Measurements from ENCODE around the gene UBN2.

UBN2 gene

DNA sequence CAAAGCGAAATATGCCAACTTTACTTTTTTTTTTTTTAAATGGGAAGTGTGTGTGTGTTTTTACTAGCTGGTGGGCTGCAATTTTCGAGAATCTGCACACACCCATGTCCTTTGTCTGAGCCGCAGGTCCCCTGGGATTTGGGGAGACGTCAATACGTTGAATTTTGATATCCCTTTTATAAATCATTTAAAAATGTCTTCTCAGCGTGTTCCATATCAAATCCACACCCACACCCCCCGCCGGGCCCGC lies 109.7 kb downstream of the UBN2 start (continued):
- TF ChIP-seq, protein P1, sequence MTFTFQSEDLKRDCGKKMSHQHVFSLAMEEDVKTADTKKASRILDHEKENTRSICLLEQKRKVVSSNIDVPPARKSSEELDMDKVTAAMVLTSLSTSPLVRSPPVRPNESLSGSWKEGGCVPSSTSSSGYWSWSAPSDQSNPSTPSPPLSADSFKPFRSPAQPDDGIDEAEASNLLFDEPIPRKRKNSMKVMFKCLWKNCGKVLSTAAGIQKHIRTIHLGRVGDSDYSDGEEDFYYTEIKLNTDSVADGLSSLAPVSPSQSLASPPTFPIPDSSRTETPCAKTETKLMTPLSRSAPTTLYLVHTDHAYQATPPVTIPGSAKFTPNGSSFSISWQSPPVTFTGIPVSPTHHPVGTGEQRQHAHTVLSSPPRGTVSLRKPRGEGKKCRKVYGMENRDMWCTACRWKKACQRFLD (tag by site-specific recombination; IDR thresholded peaks at IDR 0.05): no peak
- TF ChIP-seq, protein P2, sequence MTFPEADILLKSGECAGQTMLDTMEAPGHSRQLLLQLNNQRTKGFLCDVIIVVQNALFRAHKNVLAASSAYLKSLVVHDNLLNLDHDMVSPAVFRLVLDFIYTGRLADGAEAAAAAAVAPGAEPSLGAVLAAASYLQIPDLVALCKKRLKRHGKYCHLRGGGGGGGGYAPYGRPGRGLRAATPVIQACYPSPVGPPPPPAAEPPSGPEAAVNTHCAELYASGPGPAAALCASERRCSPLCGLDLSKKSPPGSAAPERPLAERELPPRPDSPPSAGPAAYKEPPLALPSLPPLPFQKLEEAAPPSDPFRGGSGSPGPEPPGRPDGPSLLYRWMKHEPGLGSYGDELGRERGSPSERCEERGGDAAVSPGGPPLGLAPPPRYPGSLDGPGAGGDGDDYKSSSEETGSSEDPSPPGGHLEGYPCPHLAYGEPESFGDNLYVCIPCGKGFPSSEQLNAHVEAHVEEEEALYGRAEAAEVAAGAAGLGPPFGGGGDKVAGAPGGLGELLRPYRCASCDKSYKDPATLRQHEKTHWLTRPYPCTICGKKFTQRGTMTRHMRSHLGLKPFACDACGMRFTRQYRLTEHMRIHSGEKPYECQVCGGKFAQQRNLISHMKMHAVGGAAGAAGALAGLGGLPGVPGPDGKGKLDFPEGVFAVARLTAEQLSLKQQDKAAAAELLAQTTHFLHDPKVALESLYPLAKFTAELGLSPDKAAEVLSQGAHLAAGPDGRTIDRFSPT (tag by site-specific recombination; IDR thresholded peaks at IDR 0.05): no peak
- no peak for TF ChIP-seq ZNF626 (tag by site-specific recombination; IDR thresholded peaks at IDR 0.05)
- TF ChIP-seq ZIC2 (tag by site-specific recombination; IDR thresholded peaks at IDR 0.05): 0 out of 2 replicates have a peak, but pooled peaks have one; percentile 56
- no peak for TF ChIP-seq ZNF776 (tag by site-specific recombination; IDR thresholded peaks at IDR 0.05; ENCODE audit: borderline replicate concordance)
- TF ChIP-seq, protein P3, sequence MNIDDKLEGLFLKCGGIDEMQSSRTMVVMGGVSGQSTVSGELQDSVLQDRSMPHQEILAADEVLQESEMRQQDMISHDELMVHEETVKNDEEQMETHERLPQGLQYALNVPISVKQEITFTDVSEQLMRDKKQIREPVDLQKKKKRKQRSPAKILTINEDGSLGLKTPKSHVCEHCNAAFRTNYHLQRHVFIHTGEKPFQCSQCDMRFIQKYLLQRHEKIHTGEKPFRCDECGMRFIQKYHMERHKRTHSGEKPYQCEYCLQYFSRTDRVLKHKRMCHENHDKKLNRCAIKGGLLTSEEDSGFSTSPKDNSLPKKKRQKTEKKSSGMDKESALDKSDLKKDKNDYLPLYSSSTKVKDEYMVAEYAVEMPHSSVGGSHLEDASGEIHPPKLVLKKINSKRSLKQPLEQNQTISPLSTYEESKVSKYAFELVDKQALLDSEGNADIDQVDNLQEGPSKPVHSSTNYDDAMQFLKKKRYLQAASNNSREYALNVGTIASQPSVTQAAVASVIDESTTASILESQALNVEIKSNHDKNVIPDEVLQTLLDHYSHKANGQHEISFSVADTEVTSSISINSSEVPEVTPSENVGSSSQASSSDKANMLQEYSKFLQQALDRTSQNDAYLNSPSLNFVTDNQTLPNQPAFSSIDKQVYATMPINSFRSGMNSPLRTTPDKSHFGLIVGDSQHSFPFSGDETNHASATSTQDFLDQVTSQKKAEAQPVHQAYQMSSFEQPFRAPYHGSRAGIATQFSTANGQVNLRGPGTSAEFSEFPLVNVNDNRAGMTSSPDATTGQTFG (tag by site-specific recombination; IDR thresholded peaks at IDR 0.05; ENCODE audit: borderline replicate concordance): no peak
- TF ChIP-seq, protein P4, sequence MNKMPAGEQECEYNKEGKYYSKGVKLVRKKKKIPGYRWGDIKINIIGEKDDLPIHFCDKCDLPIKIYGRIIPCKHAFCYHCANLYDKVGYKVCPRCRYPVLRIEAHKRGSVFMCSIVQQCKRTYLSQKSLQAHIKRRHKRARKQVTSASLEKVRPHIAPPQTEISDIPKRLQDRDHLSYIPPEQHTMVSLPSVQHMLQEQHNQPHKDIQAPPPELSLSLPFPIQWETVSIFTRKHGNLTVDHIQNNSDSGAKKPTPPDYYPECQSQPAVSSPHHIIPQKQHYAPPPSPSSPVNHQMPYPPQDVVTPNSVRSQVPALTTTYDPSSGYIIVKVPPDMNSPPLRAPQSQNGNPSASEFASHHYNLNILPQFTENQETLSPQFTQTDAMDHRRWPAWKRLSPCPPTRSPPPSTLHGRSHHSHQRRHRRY (tag by site-specific recombination; IDR thresholded peaks at IDR 0.05): no peak
- no peak for TF ChIP-seq ZNF174 (tag by site-specific recombination; IDR thresholded peaks at IDR 0.05)
- TF ChIP-seq BCL11B (tag by site-specific recombination; IDR thresholded peaks at IDR 0.05; ENCODE audit: low read depth): no peak
- TF ChIP-seq, protein P5, sequence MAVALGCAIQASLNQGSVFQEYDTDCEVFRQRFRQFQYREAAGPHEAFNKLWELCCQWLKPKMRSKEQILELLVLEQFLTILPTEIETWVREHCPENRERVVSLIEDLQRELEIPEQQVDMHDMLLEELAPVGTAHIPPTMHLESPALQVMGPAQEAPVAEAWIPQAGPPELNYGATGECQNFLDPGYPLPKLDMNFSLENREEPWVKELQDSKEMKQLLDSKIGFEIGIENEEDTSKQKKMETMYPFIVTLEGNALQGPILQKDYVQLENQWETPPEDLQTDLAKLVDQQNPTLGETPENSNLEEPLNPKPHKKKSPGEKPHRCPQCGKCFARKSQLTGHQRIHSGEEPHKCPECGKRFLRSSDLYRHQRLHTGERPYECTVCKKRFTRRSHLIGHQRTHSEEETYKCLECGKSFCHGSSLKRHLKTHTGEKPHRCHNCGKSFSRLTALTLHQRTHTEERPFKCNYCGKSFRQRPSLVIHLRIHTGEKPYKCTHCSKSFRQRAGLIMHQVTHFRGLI (tag by site-specific recombination; IDR thresholded peaks at IDR 0.05): no peak
- TF ChIP-seq, protein P6, sequence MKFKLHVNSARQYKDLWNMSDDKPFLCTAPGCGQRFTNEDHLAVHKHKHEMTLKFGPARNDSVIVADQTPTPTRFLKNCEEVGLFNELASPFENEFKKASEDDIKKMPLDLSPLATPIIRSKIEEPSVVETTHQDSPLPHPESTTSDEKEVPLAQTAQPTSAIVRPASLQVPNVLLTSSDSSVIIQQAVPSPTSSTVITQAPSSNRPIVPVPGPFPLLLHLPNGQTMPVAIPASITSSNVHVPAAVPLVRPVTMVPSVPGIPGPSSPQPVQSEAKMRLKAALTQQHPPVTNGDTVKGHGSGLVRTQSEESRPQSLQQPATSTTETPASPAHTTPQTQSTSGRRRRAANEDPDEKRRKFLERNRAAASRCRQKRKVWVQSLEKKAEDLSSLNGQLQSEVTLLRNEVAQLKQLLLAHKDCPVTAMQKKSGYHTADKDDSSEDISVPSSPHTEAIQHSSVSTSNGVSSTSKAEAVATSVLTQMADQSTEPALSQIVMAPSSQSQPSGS (tag by site-specific recombination; IDR thresholded peaks at IDR 0.05; ENCODE audit: low read depth): no peak
- TF ChIP-seq ZNF501 (tag by site-specific recombination; IDR thresholded peaks at IDR 0.05): no peak
- TF ChIP-seq GLI2 (tag by site-specific recombination; IDR thresholded peaks at IDR 0.05; ENCODE audit: borderline replicate concordance, low read depth): no peak
- no peak for TF ChIP-seq ZNF785 (tag by site-specific recombination; IDR thresholded peaks at IDR 0.05)
- TF ChIP-seq ZNF830 (tag by site-specific recombination; IDR thresholded peaks at IDR 0.05; ENCODE audit: low read depth): no peak
- TF ChIP-seq, protein P7, sequence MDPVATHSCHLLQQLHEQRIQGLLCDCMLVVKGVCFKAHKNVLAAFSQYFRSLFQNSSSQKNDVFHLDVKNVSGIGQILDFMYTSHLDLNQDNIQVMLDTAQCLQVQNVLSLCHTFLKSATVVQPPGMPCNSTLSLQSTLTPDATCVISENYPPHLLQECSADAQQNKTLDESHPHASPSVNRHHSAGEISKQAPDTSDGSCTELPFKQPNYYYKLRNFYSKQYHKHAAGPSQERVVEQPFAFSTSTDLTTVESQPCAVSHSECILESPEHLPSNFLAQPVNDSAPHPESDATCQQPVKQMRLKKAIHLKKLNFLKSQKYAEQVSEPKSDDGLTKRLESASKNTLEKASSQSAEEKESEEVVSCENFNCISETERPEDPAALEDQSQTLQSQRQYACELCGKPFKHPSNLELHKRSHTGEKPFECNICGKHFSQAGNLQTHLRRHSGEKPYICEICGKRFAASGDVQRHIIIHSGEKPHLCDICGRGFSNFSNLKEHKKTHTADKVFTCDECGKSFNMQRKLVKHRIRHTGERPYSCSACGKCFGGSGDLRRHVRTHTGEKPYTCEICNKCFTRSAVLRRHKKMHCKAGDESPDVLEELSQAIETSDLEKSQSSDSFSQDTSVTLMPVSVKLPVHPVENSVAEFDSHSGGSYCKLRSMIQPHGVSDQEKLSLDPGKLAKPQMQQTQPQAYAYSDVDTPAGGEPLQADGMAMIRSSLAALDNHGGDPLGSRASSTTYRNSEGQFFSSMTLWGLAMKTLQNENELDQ (tag by site-specific recombination; IDR thresholded peaks at IDR 0.05; ENCODE audit: low read depth): no peak
- peak; percentile 10 for TF ChIP-seq ZNF529 (tag by site-specific recombination; IDR thresholded peaks at IDR 0.05; ENCODE audit: insufficient replicate concordance)
- TF ChIP-seq, protein P8, sequence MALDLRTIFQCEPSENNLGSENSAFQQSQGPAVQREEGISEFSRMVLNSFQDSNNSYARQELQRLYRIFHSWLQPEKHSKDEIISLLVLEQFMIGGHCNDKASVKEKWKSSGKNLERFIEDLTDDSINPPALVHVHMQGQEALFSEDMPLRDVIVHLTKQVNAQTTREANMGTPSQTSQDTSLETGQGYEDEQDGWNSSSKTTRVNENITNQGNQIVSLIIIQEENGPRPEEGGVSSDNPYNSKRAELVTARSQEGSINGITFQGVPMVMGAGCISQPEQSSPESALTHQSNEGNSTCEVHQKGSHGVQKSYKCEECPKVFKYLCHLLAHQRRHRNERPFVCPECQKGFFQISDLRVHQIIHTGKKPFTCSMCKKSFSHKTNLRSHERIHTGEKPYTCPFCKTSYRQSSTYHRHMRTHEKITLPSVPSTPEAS (tag by site-specific recombination; IDR thresholded peaks at IDR 0.05): 0 out of 2 replicates have a peak, but pooled peaks have one; percentile 9
- TF ChIP-seq ZNF302 (tag by site-specific recombination; IDR thresholded peaks at IDR 0.05; ENCODE audit: low read depth): no peak
- TF ChIP-seq, protein P9, sequence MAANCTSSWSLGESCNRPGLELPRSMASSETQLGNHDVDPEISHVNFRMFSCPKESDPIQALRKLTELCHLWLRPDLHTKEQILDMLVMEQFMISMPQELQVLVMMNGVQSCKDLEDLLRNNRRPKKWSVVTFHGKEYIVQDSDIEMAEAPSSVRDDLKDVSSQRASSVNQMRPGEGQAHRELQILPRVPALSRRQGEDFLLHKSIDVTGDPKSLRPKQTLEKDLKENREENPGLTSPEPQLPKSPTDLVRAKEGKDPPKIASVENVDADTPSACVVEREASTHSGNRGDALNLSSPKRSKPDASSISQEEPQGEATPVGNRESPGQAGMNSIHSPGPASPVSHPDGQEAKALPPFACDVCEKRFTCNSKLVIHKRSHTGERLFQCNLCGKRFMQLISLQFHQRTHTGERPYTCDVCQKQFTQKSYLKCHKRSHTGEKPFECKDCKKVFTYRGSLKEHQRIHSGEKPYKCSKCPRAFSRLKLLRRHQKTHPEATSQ (tag by site-specific recombination; IDR thresholded peaks at IDR 0.05): no peak
- TF ChIP-seq, protein P10, sequence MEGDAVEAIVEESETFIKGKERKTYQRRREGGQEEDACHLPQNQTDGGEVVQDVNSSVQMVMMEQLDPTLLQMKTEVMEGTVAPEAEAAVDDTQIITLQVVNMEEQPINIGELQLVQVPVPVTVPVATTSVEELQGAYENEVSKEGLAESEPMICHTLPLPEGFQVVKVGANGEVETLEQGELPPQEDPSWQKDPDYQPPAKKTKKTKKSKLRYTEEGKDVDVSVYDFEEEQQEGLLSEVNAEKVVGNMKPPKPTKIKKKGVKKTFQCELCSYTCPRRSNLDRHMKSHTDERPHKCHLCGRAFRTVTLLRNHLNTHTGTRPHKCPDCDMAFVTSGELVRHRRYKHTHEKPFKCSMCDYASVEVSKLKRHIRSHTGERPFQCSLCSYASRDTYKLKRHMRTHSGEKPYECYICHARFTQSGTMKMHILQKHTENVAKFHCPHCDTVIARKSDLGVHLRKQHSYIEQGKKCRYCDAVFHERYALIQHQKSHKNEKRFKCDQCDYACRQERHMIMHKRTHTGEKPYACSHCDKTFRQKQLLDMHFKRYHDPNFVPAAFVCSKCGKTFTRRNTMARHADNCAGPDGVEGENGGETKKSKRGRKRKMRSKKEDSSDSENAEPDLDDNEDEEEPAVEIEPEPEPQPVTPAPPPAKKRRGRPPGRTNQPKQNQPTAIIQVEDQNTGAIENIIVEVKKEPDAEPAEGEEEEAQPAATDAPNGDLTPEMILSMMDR (tag by site-specific recombination; IDR thresholded peaks at IDR 0.05): no peak
- no peak for TF ChIP-seq ZNF843 (tag by site-specific recombination; IDR thresholded peaks at IDR 0.05)
